H1 (cell line): ENCODE results near the gene HOXD11. TPM values are rescaled to one million over a fixed set of nuclear protein-coding genes. Genes with fewer than 3 reads are reported as not detected.

Experiments used
- ASH2L ChIP-seq: fragments of 200-600, 300-600 bp; sonication (generic); IDR thresholded peaks from one replicate; pipeline ENCODE4 v1.7.1; 2017; ENCODE audit warnings: low read length
- BCL11A ChIP-seq, 2 experiments: IDR thresholded peaks; one replicate each; pipeline ENCODE4 v1.6.1; 2011; ENCODE audit warnings: low read depth in 2 of 2, low read length in 2 of 2, mild to moderate bottlenecking in 2 of 2
- CTCF ChIP-seq, 3 experiments: IDR thresholded peaks; 1 replicate in 2 of 3; 2 replicates in 1 of 3; pipeline versions ENCODE4 v1.5.1 to v1.6.1; 2011; ENCODE audit warnings: low read length in 3 of 3, mild to moderate bottlenecking in 3 of 3, inconsistent platforms in 2 of 3, low read depth in 1 of 3, moderate library complexity in 1 of 3; ENCODE audit not compliant: insufficient read depth in 1 of 3; ENCODE audit errors: control extremely low read depth in 1 of 3
- EGR1 ChIP-seq: IDR thresholded peaks from 2 replicates; pipeline ENCODE4 v1.6.1; 2011; ENCODE audit warnings: low read depth, low read length, borderline replicate concordance
- EP300 ChIP-seq, 2 experiments: IDR thresholded peaks; 1 replicate in 1 of 2; 2 replicates in 1 of 2; pipeline ENCODE4 v1.6.1; 2011 to 2012; ENCODE audit warnings: low read depth in 2 of 2, low read length in 2 of 2, mild to moderate bottlenecking in 2 of 2, borderline replicate concordance in 1 of 2, inconsistent platforms in 1 of 2, moderate library complexity in 1 of 2
- EZH2 ChIP-seq: fragments of 200-600 bp; sonication (generic); IDR thresholded peaks from 2 replicates; pipeline ENCODE4 v1.7.1; 2012; ENCODE audit warnings: low read depth, mild to moderate bottlenecking, moderate library complexity, low read length, inconsistent platforms; ENCODE audit not compliant: severe bottlenecking
- GABPA ChIP-seq: IDR thresholded peaks from 2 replicates; pipeline ENCODE4 v1.6.1; 2011; ENCODE audit warnings: mild to moderate bottlenecking, low read length, moderate library complexity, borderline replicate concordance; ENCODE audit not compliant: insufficient read depth
- JUND ChIP-seq: IDR thresholded peaks from 2 replicates; pipeline ENCODE4 v1.6.1; 2011; ENCODE audit warnings: mild to moderate bottlenecking, improper control_type of control experiment, low read length
- NRF1 ChIP-seq: IDR thresholded peaks from 2 replicates; pipeline ENCODE4 v1.6.1; 2011; ENCODE audit warnings: mild to moderate bottlenecking, low read depth, low read length, improper control_type of control experiment
- PHF8 ChIP-seq: fragments of 200-600 bp; sonication (generic); conservative IDR thresholded peaks from 2 replicates; pipeline ENCODE4 v1.7.1; 2012; ENCODE audit warnings: low read depth, mild to moderate bottlenecking, inconsistent platforms, low read length, moderate library complexity
- SIN3A ChIP-seq, 2 experiments: IDR thresholded peaks in 1 of 2; conservative IDR thresholded peaks in 1 of 2; 2 replicates each; pipeline ENCODE4 v1.6.1; 2011 to 2012; ENCODE audit warnings: low read length in 2 of 2, improper control_type of control experiment in 1 of 2, low read depth in 1 of 2, mild to moderate bottlenecking in 1 of 2
- SIX5 ChIP-seq: IDR thresholded peaks from 2 replicates; pipeline ENCODE4 v1.6.1; 2011; ENCODE audit warnings: mild to moderate bottlenecking, low read depth, low read length
- SP1 ChIP-seq: IDR thresholded peaks from 2 replicates; pipeline ENCODE4 v1.6.1; 2011; ENCODE audit warnings: low read depth, low read length
- SP4 ChIP-seq: IDR thresholded peaks from 2 replicates; pipeline ENCODE4 v1.6.1; 2012; ENCODE audit warnings: low read length, inconsistent platforms
- SUZ12 ChIP-seq: fragments of 200-600 bp; sonication (generic); IDR thresholded peaks from 2 replicates; pipeline ENCODE4 v1.6.1; 2012; ENCODE audit warnings: mild to moderate bottlenecking, inconsistent platforms, low read length, moderate library complexity, mixed read lengths
- TAF1 ChIP-seq: IDR thresholded peaks from 2 replicates; pipeline ENCODE4 v1.6.1; 2011; ENCODE audit warnings: mild to moderate bottlenecking, low read depth, low read length
- TBP ChIP-seq: IDR thresholded peaks from 2 replicates; pipeline ENCODE4 v1.6.1; 2011; ENCODE audit warnings: low read depth, low read length, improper control_type of control experiment
- USF2 ChIP-seq: IDR thresholded peaks from 2 replicates; pipeline ENCODE4 v1.6.1; 2011; ENCODE audit warnings: low read length, improper control_type of control experiment
- YY1 ChIP-seq: IDR thresholded peaks from 2 replicates; pipeline ENCODE4 v1.6.1; 2011; ENCODE audit warnings: low read depth, mild to moderate bottlenecking, low read length
- ZNF274 ChIP-seq: IDR thresholded peaks from 2 replicates; pipeline ENCODE4 v1.7.0; 2012; ENCODE audit warnings: low read length, borderline replicate concordance; ENCODE audit errors: extremely low read depth
- polyA plus RNA-seq, 7 experiments: library from polyadenylated mRNA; depleted of rRNA in 3 of 7; stranded (reverse) in 5 of 7; unstranded in 2 of 7; fragments of >200 nt in 5 of 7; fragments of 200-250 nt in 2 of 7; gene quantifications; 1 replicate in 5 of 7; 2 replicates in 1 of 7; 4 replicates in 1 of 7; pipeline versions ENCODE4 v1.2.1 to v1.2.3, GENCODE V29; 2011 to 2013; ENCODE audit warnings: missing spikeins in 2 of 7, mixed read lengths in 2 of 7
- total RNA-seq: library from RNA; stranded (reverse); fragmentation: NEBNext Ultra II Directional; extraction: Animal tissue kit (Norgen Biotek cat#: 25700); gene quantifications from 2 replicates; pipeline ENCODE4 v1.2.1, GENCODE V29; 2021

Gene HOXD11
- total and polyA plus RNA-seq, 2 of the 8 experiments (the other 6 are each of a cell fraction or from before 2014, with no cell fraction given): not detected

GRCh38 chr2:176105078-176105729 lies 1.9 kb upstream of the HOXD11 start (continued):
- TF ChIP-seq CTCF (IDR thresholded peaks at IDR 0.05; ENCODE audit: control extremely low read depth in 1 of 3, insufficient read depth in 1 of 3, low read depth in 1 of 3, low read length in 3 of 3) (no peak), SP4 (no peak), ASH2L (peak; percentile 62), PHF8 (no peak), USF2 (no peak), EP300 (IDR thresholded peaks at IDR 0.05; ENCODE audit: borderline replicate concordance in 1 of 2, low read depth in 2 of 2, low read length in 2 of 2) (no peak), YY1 (0 out of 2 replicates have a peak, but pooled peaks have one; percentile 52), SIN3A (conservative IDR thresholded peaks at IDR 0.05 in 1 of 2, IDR thresholded peaks at IDR 0.05 in 1 of 2; ENCODE audit: low read depth in 1 of 2, low read length in 2 of 2) (no peak), BCL11A (IDR thresholded peaks at IDR 0.05; ENCODE audit: low read depth in 2 of 2, low read length in 2 of 2) (no peak), SIX5 (no peak), EGR1 (no peak), SP1 (no peak), TBP (no peak), NRF1 (no peak), EZH2 (peak; percentile 78), TAF1 (no peak), JUND (no peak), GABPA (no peak), SUZ12 (peak; percentile 68), ZNF274 (no peak)
